ENCODE results near the gene MYOM1. TPM values are rescaled to one million over a fixed set of nuclear protein-coding genes. Genes with fewer than 3 reads are reported as not detected.
"Not testable (repeated sequence)": the region's sequence is repeated elsewhere in the genome, so short reads cannot be mapped to it uniquely, and the experiment has no call there.

MYOM1 gene
- total RNA-seq, 2 donors from 2014 or later = 2.8 to 7.9 TPM

- Histone ChIP-seq H3K9me3 (no peaks in the 10 kb centered on the region), H3K27ac (no peak overlapping the region), H3K27me3 (no peaks in the 10 kb centered on the region), H3K9ac (ENCODE audit: low read depth in 2 of 2, low read length in 2 of 2) (no peak overlapping the region), H3K4me3 (no peak overlapping the region), H3K4me1 (no peaks in the 10 kb centered on the region), H3K36me3 (no peaks in the 10 kb centered on the region)
- intact Hi-C loops (cut with DNase I) = no loop called here
- DNase-seq = no peak
- TF ChIP-seq CTCF (IDR thresholded peaks at IDR 0.05) = no peak
These were observed 12.2 kb downstream of the MYOM1 start for GRCh38 chr18:3207565-3207964.

GRCh38 chr18:3205239-3205638 is 14.5 kb downstream of the MYOM1 start:
- no peak for DNase-seq
- H3K4me1 ChIP-seq = no peaks in the 10 kb centered on the region
- no peaks in the 10 kb centered on the region for H3K9me3 ChIP-seq
- H3K9ac ChIP-seq (ENCODE audit: low read depth in 2 of 2, low read length in 2 of 2) = no peak overlapping the region
- H3K36me3 ChIP-seq = no peaks in the 10 kb centered on the region
- H3K27me3 ChIP-seq = no peaks in the 10 kb centered on the region
- H3K27ac ChIP-seq = no peak overlapping the region
- no peak for TF ChIP-seq CTCF (IDR thresholded peaks at IDR 0.05)
- intact Hi-C loops (cut with DNase I) = no loop called here
- no peak overlapping the region for H3K4me3 ChIP-seq

- H3K27ac ChIP-seq = no peak overlapping the region
- DNase-seq = no peak
- intact Hi-C loops (cut with DNase I) = no loop called here
- H3K9ac ChIP-seq (ENCODE audit: low read depth in 2 of 2, low read length in 2 of 2) = no peak overlapping the region
- H3K27me3 ChIP-seq = no peaks in the 10 kb centered on the region
- no peaks in the 10 kb centered on the region for H3K9me3 ChIP-seq
- H3K4me3 ChIP-seq = no peak overlapping the region
- TF ChIP-seq CTCF (IDR thresholded peaks at IDR 0.05) = no peak
- H3K36me3 ChIP-seq = no peaks in the 10 kb centered on the region
- H3K4me1 ChIP-seq = no peaks in the 10 kb centered on the region
These were observed 19.7 kb downstream of the MYOM1 start for GRCh38 chr18:3199942-3200645.

GRCh38 chr18:3198260-3198860 is 21.4 kb downstream of the MYOM1 start:
- peak; percentile 48 for DNase-seq
- H3K4me1 ChIP-seq; H3K9me3 ChIP-seq; H3K4me3 ChIP-seq; intact Hi-C loops (cut with DNase I); H3K27me3 ChIP-seq; H3K9ac ChIP-seq (ENCODE audit: low read depth in 2 of 2, low read length in 2 of 2); H3K36me3 ChIP-seq: not testable (repeated sequence)
- H3K27ac ChIP-seq = peak overlapping the region; percentile 19

GRCh38 chr18:3194947-3195612 is 24.7 kb downstream of the MYOM1 start:
- no peaks in the 10 kb centered on the region for H3K9me3 ChIP-seq
- no peaks in the 10 kb centered on the region for H3K36me3 ChIP-seq
- H3K4me1 ChIP-seq = no peaks in the 10 kb centered on the region
- H3K27me3 ChIP-seq = no peaks in the 10 kb centered on the region
- intact Hi-C loops (cut with DNase I) = no loop called here
- no peak overlapping the region for H3K4me3 ChIP-seq
- DNase-seq = no peak
- no peak for TF ChIP-seq CTCF (IDR thresholded peaks at IDR 0.05)
- no peak overlapping the region for H3K9ac ChIP-seq (ENCODE audit: low read depth in 2 of 2, low read length in 2 of 2)
- H3K27ac ChIP-seq = no peak overlapping the region

- intact Hi-C loops (cut with DNase I) = no loop called here
- H3K9me3 ChIP-seq = no peaks in the 10 kb centered on the region
These were observed 26.4 kb downstream of the MYOM1 start for GRCh38 chr18:3193331-3193730.

More at GRCh38 chr18:3193331-3193730, 26.4 kb downstream of the MYOM1 start:
- Histone ChIP-seq H3K4me1 (no peaks in the 10 kb centered on the region), H3K9ac (ENCODE audit: low read depth in 2 of 2, low read length in 2 of 2) (no peak overlapping the region), H3K27me3 (no peaks in the 10 kb centered on the region), H3K27ac (no peak overlapping the region), H3K4me3 (no peak overlapping the region), H3K36me3 (no peaks in the 10 kb centered on the region)
- TF ChIP-seq CTCF (IDR thresholded peaks at IDR 0.05) = no peak
- DNase-seq = no peak
